Ovary (tissue), 9 donors: ENCODE measurements around the gene HOMER1. TPM values are rescaled to one million over a fixed set of nuclear protein-coding genes. Genes with fewer than 3 reads are reported as not detected.

Experiments used
- DNase-seq, 5 donors: peaks; one replicate each; pipeline ENCODE4 v3.0.0-alpha.2; 2019 to 2020
- H3K27ac ChIP-seq, 2 donors: fragments of 200-600 bp; one replicate each; pipeline versions ENCODE4 v1.5.1 to v1.8.0; 2019 to 2022
- H3K27me3 ChIP-seq: fragments of 200-600 bp; one replicate; pipeline ENCODE4 v1.8.0; 2022
- H3K36me3 ChIP-seq: fragments of 200-600 bp; sonication (generic); one replicate; pipeline ENCODE4 v1.5.1; 2019
- H3K4me1 ChIP-seq: one replicate; pipeline ENCODE4 v1.8.1; 2013; ENCODE audit warnings: mild to moderate bottlenecking, moderate library complexity; ENCODE audit not compliant: insufficient read depth
- H3K4me3 ChIP-seq: fragments of 200-600 bp; sonication (generic); one replicate; pipeline ENCODE4 v1.5.1; 2017
- H3K9me3 ChIP-seq, 2 donors: fragments of 200-600 bp in 1 of 2; sonication (generic) in 1 of 2; one replicate each; pipeline versions ENCODE4 v1.5.1 to v1.8.1; 2013 to 2019; ENCODE audit warnings: mild to moderate bottlenecking in 1 of 2, moderate library complexity in 1 of 2
- EP300 ChIP-seq: sonication (generic); formaldehyde crosslinking; IDR thresholded peaks from one replicate; pipeline ENCODE4 v1.6.1; 2017; ENCODE audit warnings: antibody characterized with exemption
- POLR2A ChIP-seq: fragments of 450-650 bp; IDR thresholded peaks from one replicate; pipeline ENCODE4 v1.6.1; 2017; ENCODE audit warnings: antibody characterized with exemption, mild to moderate bottlenecking, moderate library complexity
- WGBS, 3 donors: extraction: QIAGEN DNeasy Blood & Tissue Kit in 1 of 3; methylation state at CpG; one replicate each; pipeline versions ENCODE4 v1.1.5 to v1.1.7; 2013 to 2017; 5-methylcytosine and 5-hydroxymethylcytosine counted together
- intact Hi-C, 4 donors: fragments of 100-400 bp; cut with DNase I; formaldehyde crosslinking; loops; one replicate each; pipeline versions ENCODE4 v1.11.0 to v1.15.1; 2022 to 2023
- polyA plus RNA-seq, 2 donors: library from polyadenylated mRNA; stranded (reverse); fragments of 200-250 nt in 1 of 2; fragments of 350-450 nt in 1 of 2; fragmentation: Illumina TruSeq in 1 of 2; extraction: RNeasy Lipid Tissue Mini Kit (QIAGEN cat#74804) in 1 of 2; gene quantifications; one replicate each; pipeline ENCODE4 v1.2.3, GENCODE V29; 2013 to 2014
- total RNA-seq, 7 donors: library from RNA; depleted of rRNA in 2 of 7; stranded (reverse); fragments of >200 nt in 2 of 7; fragmentation: NEBNext Ultra II Directional in 3 of 7; extraction: Animal tissue kit (Norgen Biotek cat#: 25700) in 3 of 7; gene quantifications; one replicate each; pipeline versions ENCODE4 v1.1.0 to v1.2.4, GENCODE V29; 2016 to 2023
- TF ChIP-seq, protein P1 (sequence below), 3 donors: fragments of 450-650 bp in 2 of 3; fragments of 200-600 bp in 1 of 3; IDR thresholded peaks; one replicate each; pipeline versions ENCODE4 v1.5.1 to v1.8.0; 2016 to 2022; ENCODE audit warnings: antibody characterized with exemption in 3 of 3, mild to moderate bottlenecking in 1 of 3
- donor health status: DM: no; HTN: no; CAD: no; lungs with moderate emphysema.
- donor health status: DM: no; HTN: no; CAD: no.
- donor health status: Bipolar disorder and iron deficiency.
- donor health status: DM: yes; HTN: yes; CAD: no.
- donor health status: DM: no; HTN: no; CAD: no.
- donor health status: DM: yes; HTN: yes; CAD: no.

HOMER1 gene
- total and polyA plus RNA-seq, 9 donors = 1.8 to 37.8 (median 10.9) TPM

DNA sequence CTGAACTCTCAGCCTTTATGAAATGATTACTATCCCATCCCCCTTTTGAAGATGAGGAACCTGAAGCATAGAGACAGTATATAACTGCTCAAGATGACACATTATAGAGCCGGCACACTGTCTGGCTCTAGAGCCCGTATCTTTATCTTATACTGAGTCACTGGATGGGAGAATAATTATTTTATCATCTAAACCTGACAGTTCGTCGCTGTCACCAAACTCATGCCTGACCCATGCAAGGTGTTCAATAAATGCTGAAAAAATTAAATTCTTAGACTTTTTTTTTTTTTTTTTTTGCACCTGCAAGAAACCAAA is 38.8 kb downstream of the HOMER1 start:
- intact Hi-C loops = no loop called here
- no peak for DNase-seq
- H3K36me3 ChIP-seq = no peaks in the 10 kb centered on the region
- WGBS, 3 donors = 93 to 96% (median 94%) methylated on average over 4 of the region's 4 CpGs
- no peaks in the 10 kb centered on the region for H3K9me3 ChIP-seq
- no peak overlapping the region for H3K4me3 ChIP-seq
- no peaks in the 10 kb centered on the region for H3K27me3 ChIP-seq
- TF ChIP-seq EP300 (no peak), POLR2A (no peak)
- TF ChIP-seq, protein P1, sequence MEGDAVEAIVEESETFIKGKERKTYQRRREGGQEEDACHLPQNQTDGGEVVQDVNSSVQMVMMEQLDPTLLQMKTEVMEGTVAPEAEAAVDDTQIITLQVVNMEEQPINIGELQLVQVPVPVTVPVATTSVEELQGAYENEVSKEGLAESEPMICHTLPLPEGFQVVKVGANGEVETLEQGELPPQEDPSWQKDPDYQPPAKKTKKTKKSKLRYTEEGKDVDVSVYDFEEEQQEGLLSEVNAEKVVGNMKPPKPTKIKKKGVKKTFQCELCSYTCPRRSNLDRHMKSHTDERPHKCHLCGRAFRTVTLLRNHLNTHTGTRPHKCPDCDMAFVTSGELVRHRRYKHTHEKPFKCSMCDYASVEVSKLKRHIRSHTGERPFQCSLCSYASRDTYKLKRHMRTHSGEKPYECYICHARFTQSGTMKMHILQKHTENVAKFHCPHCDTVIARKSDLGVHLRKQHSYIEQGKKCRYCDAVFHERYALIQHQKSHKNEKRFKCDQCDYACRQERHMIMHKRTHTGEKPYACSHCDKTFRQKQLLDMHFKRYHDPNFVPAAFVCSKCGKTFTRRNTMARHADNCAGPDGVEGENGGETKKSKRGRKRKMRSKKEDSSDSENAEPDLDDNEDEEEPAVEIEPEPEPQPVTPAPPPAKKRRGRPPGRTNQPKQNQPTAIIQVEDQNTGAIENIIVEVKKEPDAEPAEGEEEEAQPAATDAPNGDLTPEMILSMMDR (IDR thresholded peaks at IDR 0.05) = no peak
- no peaks in the 10 kb centered on the region for H3K4me1 ChIP-seq
- no peak overlapping the region for H3K27ac ChIP-seq

DNA sequence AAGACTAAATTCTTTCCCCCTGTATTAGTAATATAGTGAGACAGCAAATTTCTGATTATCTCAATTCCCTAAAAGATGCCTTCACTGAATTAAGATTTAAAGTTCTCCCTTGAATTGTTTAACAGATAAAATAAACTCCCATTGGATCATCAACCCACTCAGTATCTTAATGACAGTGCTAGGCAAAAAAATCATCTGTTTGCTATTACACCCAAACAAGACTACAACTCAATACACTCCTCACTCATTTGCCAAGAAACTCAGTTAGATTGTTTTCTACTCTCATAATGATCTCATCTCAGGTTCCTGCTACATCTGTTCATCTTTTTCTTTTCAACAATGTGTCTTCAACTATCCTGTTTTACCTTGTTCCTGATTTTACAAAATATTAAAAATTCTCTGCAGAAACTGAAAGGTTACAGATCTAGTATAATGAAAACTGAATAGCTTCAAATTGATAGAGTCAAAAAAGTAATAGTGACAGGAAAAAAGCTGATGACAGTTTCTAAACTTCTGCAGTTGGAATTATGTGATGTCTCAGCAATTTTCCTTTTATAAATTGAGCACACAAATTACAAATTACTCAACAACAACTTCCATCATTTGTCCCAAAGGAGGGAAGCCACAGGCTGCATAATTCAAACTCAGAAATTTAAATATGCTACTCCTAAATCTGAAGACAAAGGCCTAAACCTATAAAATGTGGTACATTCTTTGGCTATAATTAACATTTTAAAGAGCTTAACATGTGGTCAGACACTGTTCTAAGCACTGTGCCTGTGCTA is 39.4 kb downstream of the HOMER1 start:
- TF ChIP-seq EP300 (no peak), POLR2A (no peak)
- TF ChIP-seq, protein P1 (IDR thresholded peaks at IDR 0.05) = no peak
- Histone ChIP-seq H3K4me1 (no peaks in the 10 kb centered on the region), H3K9me3 (no peaks in the 10 kb centered on the region), H3K27me3 (no peaks in the 10 kb centered on the region), H3K27ac (no peak overlapping the region), H3K36me3 (no peaks in the 10 kb centered on the region), H3K4me3 (no peak overlapping the region)
- intact Hi-C loops = no loop called here
- no peak for DNase-seq

DNA sequence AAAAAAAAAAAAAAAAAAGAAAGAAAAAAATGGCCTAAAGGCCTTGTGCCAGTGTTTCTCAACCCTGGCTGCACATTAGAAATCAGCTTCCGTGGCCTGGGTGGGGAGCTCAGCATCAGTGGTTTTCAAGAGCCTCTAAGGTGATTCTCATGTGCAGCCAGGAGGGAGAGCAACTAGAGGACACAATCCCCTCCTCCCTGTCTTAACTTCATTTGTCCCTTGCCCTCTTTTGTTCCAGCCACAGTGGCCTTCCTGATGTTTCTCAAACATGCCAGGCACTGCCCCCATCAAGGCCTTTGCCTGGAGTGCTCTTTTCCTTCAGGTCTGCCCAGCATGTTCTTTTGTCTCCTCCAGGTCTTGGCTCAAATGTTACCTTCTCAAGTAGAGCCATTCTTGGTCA is 42.4 kb downstream of the HOMER1 start:
- H3K9me3 ChIP-seq = no peaks in the 10 kb centered on the region
- H3K36me3 ChIP-seq = no peaks in the 10 kb centered on the region
- TF ChIP-seq, protein P1 (IDR thresholded peaks at IDR 0.05) = no peak
- TF ChIP-seq POLR2A (no peak), EP300 (no peak)
- 84 to 100% (median 97%) methylated on average over 1 of the region's 1 CpG for WGBS, 3 donors
- H3K27me3 ChIP-seq = no peaks in the 10 kb centered on the region
- H3K27ac ChIP-seq = no peak overlapping the region
- intact Hi-C loops = no loop called here
- H3K4me3 ChIP-seq = no peak overlapping the region
- DNase-seq = no peak
- H3K4me1 ChIP-seq = no peaks in the 10 kb centered on the region

DNA sequence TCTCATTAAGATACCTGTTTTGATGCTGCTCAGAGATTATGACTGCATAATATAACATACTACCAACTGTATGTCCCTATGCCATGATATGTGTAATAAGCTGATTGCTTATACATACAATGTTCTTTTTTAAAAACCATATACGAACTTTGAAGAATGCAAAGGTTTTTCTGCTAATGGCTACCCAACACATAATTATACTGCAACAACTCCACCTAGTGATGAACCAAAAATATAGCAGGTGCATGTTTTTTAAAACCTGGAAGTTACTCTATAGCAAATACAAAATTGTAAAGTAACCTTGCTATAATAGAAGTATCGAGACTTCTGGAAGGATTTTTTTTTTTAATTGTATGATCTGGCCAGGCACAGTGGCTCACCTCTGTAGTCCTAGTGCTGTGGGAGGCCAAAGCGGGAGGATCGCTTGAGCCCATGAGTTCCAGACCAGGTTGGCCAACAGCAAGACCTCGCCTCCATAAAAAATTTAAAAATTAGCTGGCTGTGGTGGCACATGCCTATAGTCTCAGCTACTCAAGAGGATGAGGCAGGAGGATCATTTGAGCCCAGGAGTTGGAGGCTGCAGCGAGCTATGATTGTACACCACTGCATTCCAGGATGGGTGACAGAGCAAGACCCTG is 49.1 kb downstream of the HOMER1 start:
- H3K4me1 ChIP-seq = no peaks in the 10 kb centered on the region

More for the DNA sequence above, 49.1 kb downstream of the HOMER1 start:
- no peak for TF ChIP-seq POLR2A
- TF ChIP-seq, protein P1 (IDR thresholded peaks at IDR 0.05) = peak in 2 of 3 donors; percentile 35 to 42
- 60 to 68% (median 64%) methylated on average over 6 of the region's 6 CpGs for WGBS, 3 donors
- H3K4me3 ChIP-seq = no peak overlapping the region
- H3K27me3 ChIP-seq = no peaks in the 10 kb centered on the region
- H3K9me3 ChIP-seq = no peaks in the 10 kb centered on the region
- no peak for DNase-seq
- intact Hi-C loops = loop anchor here in 3 of 4 donors (5.0 to 10.0 kb wide), 3 partner anchors 330 to 440 kb away; no protein-coding TSS in a partner anchor
- H3K27ac ChIP-seq = no peak overlapping the region
- H3K36me3 ChIP-seq = no peaks in the 10 kb centered on the region
